Effector memory CD8-positive, alpha-beta T cell (primary cell): ENCODE data around the gene MZT2B.
"Not testable (repeated sequence)": the region's sequence is repeated elsewhere in the genome, so short reads cannot be mapped to it uniquely, and the experiment has no call there.

Experiments used
- ATAC-seq: fragments of 150-1000 bp; cut with Tn5 transposase; replicated peaks from 2 replicates; pipeline ENCODE4 v1.10.0; 2021; ENCODE audit warnings: mild to moderate bottlenecking, moderate library complexity
- DNase-seq, 3 experiments: peaks; one replicate each; pipeline ENCODE4 v3.0.0; 2021
- H3K27ac Mint-ChIP-seq, 2 donors: one replicate each; pipeline ENCODE4 v1.8.0; 2022; ENCODE audit warnings: mild to moderate bottlenecking in 2 of 2, mixed read lengths in 2 of 2, moderate library complexity in 2 of 2
- H3K27me3 Mint-ChIP-seq, 2 donors: one replicate each; pipeline ENCODE4 v1.8.0; 2022; ENCODE audit warnings: mixed read lengths in 2 of 2
- H3K36me3 Mint-ChIP-seq: one replicate; pipeline ENCODE4 v1.8.0; 2022; ENCODE audit warnings: mild to moderate bottlenecking, moderate library complexity, mixed read lengths; ENCODE audit not compliant: insufficient read depth
- H3K4me1 Mint-ChIP-seq, 2 donors: one replicate each; pipeline ENCODE4 v1.8.0; 2022; ENCODE audit warnings: low read depth in 2 of 2, mixed read lengths in 2 of 2
- H3K4me3 Mint-ChIP-seq, 2 donors: one replicate each; pipeline ENCODE4 v1.8.0; 2022; ENCODE audit warnings: mild to moderate bottlenecking in 2 of 2, mixed read lengths in 2 of 2, moderate library complexity in 2 of 2
- H3K9me3 Mint-ChIP-seq, 2 donors: one replicate each; pipeline ENCODE4 v1.8.0; 2022; ENCODE audit warnings: mixed read lengths in 2 of 2
- total RNA-seq, 9 experiments: gene quantifications; one replicate each; lab custom pipeline; 2026; lab: John Stamatoyannopoulos, UW

Gene MZT2B, protein sequence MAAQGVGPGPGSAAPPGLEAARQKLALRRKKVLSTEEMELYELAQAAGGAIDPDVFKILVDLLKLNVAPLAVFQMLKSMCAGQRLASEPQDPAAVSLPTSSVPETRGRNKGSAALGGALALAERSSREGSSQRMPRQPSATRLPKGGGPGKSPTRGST
- 26.2 to 68.4 (median 51.7) reads per million in 9 experiments for total RNA-seq

- ATAC-seq (peak; percentile 81), DNase-seq (peak; percentile 89 to 91 (median 89))
- not testable (repeated sequence) for H3K27me3 Mint-ChIP-seq, H3K9me3 Mint-ChIP-seq
- H3K27ac Mint-ChIP-seq = peak within 1 kb of the TSS; percentile 95 to 98
- H3K4me1 Mint-ChIP-seq = peaks cover 14 to 18% of the 10 kb centered on the region in 2 donors
- H3K4me3 Mint-ChIP-seq = peak within 1 kb of the TSS; percentile 88 to 90
- H3K36me3 Mint-ChIP-seq = peaks cover 22% of the 10 kb centered on the region
Observed at GRCh38 chr2:130181880-130182682, at the start of gene MZT2B. Gene MZT2B (plus strand): TSS chr2:130182262. CDS start chr2:130182283, 21 bp downstream.

DNA sequence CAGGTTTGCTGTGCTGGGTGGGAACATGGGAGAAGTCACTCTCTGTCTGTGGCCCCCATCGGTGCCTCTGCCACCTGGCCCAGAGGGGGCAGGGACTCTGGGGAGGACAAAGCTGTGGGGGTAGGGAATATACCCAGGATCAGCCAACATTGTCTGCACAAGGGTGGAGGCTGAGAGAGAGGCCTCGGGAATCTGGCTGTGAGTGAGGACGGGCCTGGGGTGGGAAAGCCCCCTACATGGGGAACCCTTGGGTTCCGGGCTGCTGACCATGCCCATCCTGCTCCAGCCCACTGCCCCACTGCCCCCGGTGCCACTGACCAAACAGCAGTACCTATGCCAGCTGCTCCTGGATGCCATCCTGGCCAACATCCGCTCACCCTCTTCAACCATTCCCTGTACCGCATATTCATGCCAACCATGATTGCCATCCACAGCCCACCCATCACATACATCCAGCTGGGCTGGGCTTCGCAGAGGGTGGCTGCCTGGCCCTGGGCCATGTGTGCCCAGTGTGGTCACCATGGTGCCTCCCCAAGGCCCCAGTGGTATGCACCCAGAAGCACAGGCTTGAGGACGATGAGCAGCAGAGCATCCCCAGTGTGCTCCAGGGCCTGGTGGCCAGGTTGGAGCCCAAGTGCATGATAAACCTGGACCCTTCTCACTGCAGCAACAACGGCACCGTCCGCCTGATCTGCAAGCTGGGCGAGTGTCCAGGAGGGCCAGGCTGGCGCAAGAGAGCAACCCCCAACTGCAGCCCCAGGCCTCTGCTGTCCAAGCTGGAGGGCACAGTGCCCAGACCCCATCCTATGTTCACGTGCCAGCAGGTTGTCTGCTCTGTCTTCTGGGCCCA lies 46.1 kb upstream of the MZT2B start:
- no peaks in the 10 kb centered on the region for H3K27me3 Mint-ChIP-seq
- no peak for DNase-seq
- H3K36me3 Mint-ChIP-seq = no peaks in the 10 kb centered on the region
- H3K4me1 Mint-ChIP-seq = no peaks in the 10 kb centered on the region
- no peak overlapping the region for H3K27ac Mint-ChIP-seq
- H3K4me3 Mint-ChIP-seq = no peak overlapping the region
- no peaks in the 10 kb centered on the region for H3K9me3 Mint-ChIP-seq
- ATAC-seq = no peak

GRCh38 chr2:130136546-130136945 lies 45.5 kb upstream of the MZT2B start:
- not testable (repeated sequence) for H3K4me1 Mint-ChIP-seq, H3K36me3 Mint-ChIP-seq, DNase-seq, H3K4me3 Mint-ChIP-seq, H3K9me3 Mint-ChIP-seq, ATAC-seq, H3K27me3 Mint-ChIP-seq, H3K27ac Mint-ChIP-seq

- H3K27ac Mint-ChIP-seq, ATAC-seq, H3K4me3 Mint-ChIP-seq, H3K36me3 Mint-ChIP-seq, DNase-seq, H3K27me3 Mint-ChIP-seq, H3K9me3 Mint-ChIP-seq, H3K4me1 Mint-ChIP-seq: not testable (repeated sequence)
Observed at GRCh38 chr2:130137118-130137517, 44.9 kb upstream of the MZT2B start.

- not testable (repeated sequence) for H3K27me3 Mint-ChIP-seq, ATAC-seq, H3K27ac Mint-ChIP-seq, H3K9me3 Mint-ChIP-seq, H3K36me3 Mint-ChIP-seq, H3K4me1 Mint-ChIP-seq, DNase-seq, H3K4me3 Mint-ChIP-seq
Observed at GRCh38 chr2:130138326-130138725, 43.7 kb upstream of the MZT2B start.

- not testable (repeated sequence) for ATAC-seq, H3K36me3 Mint-ChIP-seq, H3K4me1 Mint-ChIP-seq, H3K9me3 Mint-ChIP-seq, H3K4me3 Mint-ChIP-seq, H3K27ac Mint-ChIP-seq, H3K27me3 Mint-ChIP-seq, DNase-seq
Observed at GRCh38 chr2:130138841-130139251, 43.2 kb upstream of the MZT2B start.

DNA sequence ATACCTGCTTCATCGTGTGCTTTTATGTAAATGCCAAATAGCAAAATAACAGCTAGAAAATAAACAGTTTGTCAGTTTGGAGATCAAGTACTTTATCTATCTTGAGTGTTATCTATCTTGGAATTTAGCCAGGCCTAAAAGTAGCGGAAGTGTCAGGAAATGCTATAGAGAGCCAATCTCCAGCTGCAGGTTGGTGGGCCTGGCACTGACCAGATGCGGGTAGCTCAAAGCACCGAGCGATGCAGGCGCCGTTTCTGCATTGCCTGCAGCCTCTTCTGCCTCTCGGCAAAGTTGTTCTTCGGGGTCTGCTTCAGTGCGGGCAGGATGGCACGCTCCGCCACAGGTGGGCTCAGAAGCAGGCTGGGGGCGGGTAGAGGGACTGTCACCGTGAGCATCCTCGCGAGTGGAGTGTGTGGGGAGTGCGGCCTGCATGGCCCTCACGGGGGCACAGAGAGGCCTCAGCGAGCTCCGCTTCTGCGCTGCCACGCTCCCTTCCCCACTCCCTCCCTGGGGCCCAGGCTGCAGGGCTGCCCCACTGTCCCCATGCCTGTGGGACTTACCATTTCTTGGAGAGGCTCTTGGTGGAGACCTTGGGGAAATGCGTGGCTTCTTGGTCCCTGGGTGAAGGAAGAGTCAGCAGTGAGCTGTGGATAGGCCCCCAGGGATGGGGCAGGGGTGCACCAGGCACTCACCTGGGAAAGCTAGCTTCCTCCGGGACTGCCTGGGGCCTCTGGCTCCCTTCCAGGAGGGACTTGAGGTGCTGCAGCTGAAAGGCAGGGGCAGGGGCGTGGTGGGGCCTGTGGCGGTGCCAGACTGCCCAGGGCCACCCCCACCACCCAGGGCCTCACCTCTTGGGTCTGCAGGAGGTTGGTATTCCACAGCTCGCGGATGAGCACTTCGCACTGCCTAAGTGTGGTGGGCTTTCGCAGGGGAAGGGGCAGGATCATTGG lies 42.5 kb upstream of the MZT2B start:
- H3K27ac Mint-ChIP-seq, DNase-seq, H3K9me3 Mint-ChIP-seq, ATAC-seq, H3K36me3 Mint-ChIP-seq, H3K4me1 Mint-ChIP-seq, H3K4me3 Mint-ChIP-seq, H3K27me3 Mint-ChIP-seq: not testable (repeated sequence)

DNA sequence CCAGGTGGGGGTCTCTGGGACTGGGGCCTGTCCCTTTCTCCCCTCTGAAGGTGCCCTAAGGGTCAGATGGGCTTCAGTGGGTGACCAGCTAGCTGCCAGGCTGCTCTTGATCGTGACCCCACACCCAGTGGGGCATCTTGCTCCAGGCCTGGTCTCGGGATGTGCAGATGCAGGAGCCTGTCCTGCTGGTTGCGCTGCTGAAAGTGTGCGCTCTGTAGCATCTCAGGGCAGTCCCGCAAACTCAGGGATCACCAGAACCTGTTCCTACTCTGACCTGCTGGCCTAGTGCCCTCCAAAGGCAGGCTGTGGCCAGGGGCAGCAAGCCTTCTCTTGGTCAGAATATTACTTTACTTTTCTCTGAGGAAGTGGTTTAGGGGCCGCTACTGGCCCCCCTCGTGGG lies 41.5 kb upstream of the MZT2B start:
- DNase-seq, H3K27ac Mint-ChIP-seq, H3K4me3 Mint-ChIP-seq, H3K9me3 Mint-ChIP-seq, H3K36me3 Mint-ChIP-seq, H3K27me3 Mint-ChIP-seq, ATAC-seq: not testable (repeated sequence)
- peaks cover 7 to 11% of the 10 kb centered on the region in 2 donors for H3K4me1 Mint-ChIP-seq

- Mint-ChIP-seq H3K27me3 (peaks cover 5 to 13% of the 10 kb centered on the region in 2 donors), H3K4me1 (peaks cover 7 to 11% of the 10 kb centered on the region in 2 donors)
- H3K36me3 Mint-ChIP-seq, H3K9me3 Mint-ChIP-seq, H3K4me3 Mint-ChIP-seq, H3K27ac Mint-ChIP-seq, DNase-seq, ATAC-seq: not testable (repeated sequence)
Observed at GRCh38 chr2:130141002-130141401, 41.1 kb upstream of the MZT2B start.

GRCh38 chr2:130141645-130142370 lies 40.3 kb upstream of the MZT2B start:
- not testable (repeated sequence) for H3K36me3 Mint-ChIP-seq, H3K9me3 Mint-ChIP-seq, H3K27ac Mint-ChIP-seq, ATAC-seq, H3K4me3 Mint-ChIP-seq, DNase-seq
- Mint-ChIP-seq H3K4me1 (peaks cover 7 to 11% of the 10 kb centered on the region in 2 donors), H3K27me3 (peaks cover 5 to 19% of the 10 kb centered on the region in 2 donors)

DNA sequence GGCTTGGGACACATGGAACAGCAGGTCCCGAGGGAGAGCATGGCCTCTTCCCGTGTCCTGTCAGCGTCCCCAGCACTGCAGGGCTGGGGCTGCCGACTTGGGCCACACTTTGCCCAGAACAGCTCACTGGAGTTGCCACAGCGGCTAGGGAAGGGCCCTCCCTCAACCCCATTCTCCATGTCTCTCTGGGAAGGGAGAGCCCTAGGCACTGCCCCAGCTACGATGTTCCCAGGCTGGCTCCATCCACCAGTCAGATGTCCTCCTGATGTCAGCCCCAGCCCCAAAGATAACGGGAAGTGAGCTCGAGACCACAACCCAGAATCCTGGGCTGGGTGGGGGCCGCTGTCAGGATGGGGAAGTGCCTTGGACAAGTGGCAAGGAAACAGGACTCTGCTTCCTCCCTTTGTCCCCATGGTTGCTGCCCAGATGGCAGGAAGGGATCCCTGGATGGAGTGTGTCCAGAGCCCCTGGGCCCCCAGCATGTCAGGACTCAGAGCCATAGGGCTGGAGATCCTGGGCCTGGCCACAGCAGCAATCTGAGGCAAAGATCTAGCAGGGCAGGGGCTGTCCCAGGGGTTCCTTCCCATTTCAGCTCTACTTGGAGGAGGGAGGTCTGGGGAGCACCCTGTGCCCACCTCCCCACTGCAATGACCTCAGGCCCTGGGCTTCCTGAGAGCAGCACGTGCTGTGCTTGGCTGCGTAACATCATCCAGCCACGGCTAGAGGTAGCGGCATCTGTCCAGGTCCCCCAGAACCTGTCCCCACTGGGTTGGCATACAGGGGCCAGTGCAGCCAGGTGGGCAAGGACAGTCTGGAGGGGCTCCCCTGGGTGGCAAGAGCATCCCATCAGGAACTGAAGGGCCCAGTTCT lies 39.4 kb upstream of the MZT2B start:
- ATAC-seq = not testable (repeated sequence)

More for the DNA sequence above, 39.4 kb upstream of the MZT2B start:
- not testable (repeated sequence) for DNase-seq, H3K9me3 Mint-ChIP-seq, H3K36me3 Mint-ChIP-seq
- Mint-ChIP-seq H3K4me3 (peak overlapping the region; percentile 81 to 86), H3K27ac (peak overlapping the region; percentile 66 to 75), H3K27me3 (peaks cover 5 to 19% of the 10 kb centered on the region in 2 donors), H3K4me1 (peaks cover 7 to 11% of the 10 kb centered on the region in 2 donors)
